GM11168 (cell line): ENCODE data around the gene CDH12.

ENCODE experiments used
- in situ Hi-C: fragments of 300-500 bp; cut with MboI; formaldehyde crosslinking; loops from one replicate; pipeline ENCODE4 v1.12.0; 2022; ENCODE audit warnings: low sequenced_read_pairs; ENCODE audit not compliant: unreplicated experiment

Gene CDH12

GRCh38 chr5:21882074-21882745 is 970.9 kb downstream of the CDH12 start:
- in situ Hi-C loops: no loop called here

GRCh38 chr5:21880164-21880563 is 973.0 kb downstream of the CDH12 start:
- in situ Hi-C loops: no loop called here

DNA sequence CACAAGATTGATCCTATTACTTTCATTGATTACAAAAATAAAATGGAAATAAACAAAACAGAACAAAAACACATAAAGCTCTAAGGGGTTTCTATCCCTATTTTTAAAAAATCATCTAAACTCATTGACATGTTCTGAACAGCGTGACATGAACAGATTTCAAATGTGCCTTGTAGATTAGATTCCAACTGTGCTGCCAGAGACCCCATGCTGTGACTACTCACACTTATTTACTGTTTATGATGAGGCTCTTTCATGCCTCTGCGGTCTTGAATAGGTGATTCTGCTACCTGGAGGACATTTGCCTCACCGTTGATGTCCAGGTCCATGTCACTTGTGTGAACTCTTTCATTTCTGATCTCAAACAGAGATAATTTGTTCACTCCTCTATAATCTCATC is 990.2 kb downstream of the CDH12 start:
- in situ Hi-C loops: no loop called here

DNA sequence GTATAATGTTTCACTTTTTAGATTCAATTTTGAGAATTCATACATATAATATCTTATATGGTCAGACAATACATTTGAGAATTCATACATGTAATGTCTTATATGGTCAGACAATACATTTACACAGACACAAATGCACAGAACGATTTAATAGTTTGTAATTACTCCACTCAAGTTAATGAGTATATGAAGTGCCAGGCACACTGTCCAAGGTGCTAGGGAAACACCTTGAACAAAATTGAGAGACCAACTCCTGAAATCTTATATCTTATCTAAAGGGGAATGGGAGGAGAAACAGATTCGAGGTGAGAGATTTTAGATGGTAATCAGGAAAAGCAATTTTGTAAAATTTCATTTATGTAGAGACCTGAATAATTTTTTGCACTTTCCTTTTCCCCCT is 994.7 kb downstream of the CDH12 start:
- in situ Hi-C loops: no loop called here

DNA sequence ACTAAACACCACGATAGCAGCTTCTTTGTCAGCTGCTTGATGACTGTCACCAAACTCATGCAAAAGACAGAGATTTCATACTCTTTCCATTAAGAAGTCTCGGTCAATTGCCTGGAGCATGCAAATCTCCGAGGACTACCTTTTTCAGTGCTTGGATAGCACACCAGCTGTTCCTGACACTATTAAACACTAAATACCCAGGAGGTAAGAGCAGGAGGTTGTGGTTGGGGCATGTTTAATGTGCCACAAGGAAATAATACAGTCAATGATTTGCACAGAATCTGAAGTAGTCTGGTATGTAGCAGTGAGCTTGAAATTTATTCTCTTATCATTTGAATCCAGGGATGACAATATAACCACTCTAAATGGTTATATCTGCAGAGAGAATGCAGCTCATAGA is 996.2 kb downstream of the CDH12 start:
- in situ Hi-C loops: no loop called here

GRCh38 chr5:21847300-21847699 is 1005.8 kb downstream of the CDH12 start:
- in situ Hi-C loops: no loop called here

- in situ Hi-C loops: no loop called here
These were observed 1008.2 kb downstream of the CDH12 start for GRCh38 chr5:21844960-21845359.

DNA sequence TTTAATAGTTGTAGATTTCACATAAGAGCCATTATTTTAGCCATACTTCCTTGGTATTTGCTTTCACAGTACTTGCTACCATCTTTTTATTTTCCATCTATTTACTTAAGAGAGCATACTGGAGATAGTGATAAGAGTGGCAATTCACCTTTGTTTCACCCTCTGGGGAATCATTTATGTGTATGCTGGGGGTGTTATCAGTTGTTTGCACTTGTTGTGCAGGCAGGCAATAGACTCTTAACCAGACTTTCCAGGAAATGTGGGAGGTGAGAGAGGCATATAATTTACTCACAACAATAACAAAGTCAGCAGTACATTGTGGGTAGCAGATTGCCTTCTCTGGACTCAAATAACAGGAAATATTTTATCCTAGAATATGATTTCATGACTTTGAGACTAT is 1018.3 kb downstream of the CDH12 start:
- in situ Hi-C loops: no loop called here

GRCh38 chr5:21831145-21831787 is 1021.9 kb downstream of the CDH12 start:
- in situ Hi-C loops: no loop called here

DNA sequence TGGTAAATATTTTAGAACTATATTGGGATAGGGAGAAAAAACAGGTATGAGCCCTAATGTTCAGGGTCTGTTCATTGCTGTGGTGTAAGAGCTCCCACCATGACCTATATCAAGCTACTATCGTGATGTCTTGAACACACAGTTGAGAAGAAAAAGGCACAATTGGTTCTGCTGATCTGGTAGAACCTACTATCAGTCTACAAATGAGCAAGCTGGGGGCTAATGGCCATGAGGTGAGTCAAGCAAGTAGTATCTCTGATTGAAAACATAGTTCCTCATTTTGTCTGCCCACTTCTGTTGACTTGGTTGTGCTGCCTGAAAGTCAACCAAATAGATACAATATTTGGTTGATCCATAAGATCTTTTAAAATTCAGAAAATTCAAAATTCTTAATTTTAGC is 1026.3 kb downstream of the CDH12 start:
- in situ Hi-C loops: no loop called here

- in situ Hi-C loops: no loop called here
These were observed 1029.6 kb downstream of the CDH12 start for GRCh38 chr5:21823588-21823987.

DNA sequence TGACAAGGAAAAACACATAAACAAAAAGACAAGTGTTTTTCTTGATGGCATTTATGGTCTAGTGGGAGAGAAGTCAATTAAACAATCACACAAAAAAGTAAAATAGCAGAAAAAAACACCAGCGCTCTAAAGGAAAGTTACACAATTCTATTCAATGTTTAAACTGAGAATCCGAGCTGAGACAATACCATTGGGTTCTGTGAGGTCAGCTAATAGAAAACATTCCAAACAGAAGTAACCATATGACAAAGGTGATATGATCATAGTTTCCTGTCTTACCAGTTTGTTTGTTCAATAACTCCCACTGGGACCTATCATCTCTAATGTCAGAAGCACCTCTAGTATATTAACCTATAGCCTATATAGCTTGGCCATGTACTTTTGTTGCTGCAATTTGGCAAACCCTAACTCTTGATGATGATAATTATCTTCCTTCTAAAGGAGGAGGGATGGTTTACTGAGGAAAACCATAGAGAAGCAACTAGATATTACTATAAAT is 1030.0 kb downstream of the CDH12 start:
- in situ Hi-C loops: no loop called here

- in situ Hi-C loops: no loop called here
These were observed 1032.6 kb downstream of the CDH12 start for GRCh38 chr5:21820527-21820926.

- in situ Hi-C loops: no loop called here
These were observed 1034.8 kb downstream of the CDH12 start for GRCh38 chr5:21818370-21818720.

- in situ Hi-C loops: no loop called here
These were observed 1035.3 kb downstream of the CDH12 start for GRCh38 chr5:21817668-21818369.

DNA sequence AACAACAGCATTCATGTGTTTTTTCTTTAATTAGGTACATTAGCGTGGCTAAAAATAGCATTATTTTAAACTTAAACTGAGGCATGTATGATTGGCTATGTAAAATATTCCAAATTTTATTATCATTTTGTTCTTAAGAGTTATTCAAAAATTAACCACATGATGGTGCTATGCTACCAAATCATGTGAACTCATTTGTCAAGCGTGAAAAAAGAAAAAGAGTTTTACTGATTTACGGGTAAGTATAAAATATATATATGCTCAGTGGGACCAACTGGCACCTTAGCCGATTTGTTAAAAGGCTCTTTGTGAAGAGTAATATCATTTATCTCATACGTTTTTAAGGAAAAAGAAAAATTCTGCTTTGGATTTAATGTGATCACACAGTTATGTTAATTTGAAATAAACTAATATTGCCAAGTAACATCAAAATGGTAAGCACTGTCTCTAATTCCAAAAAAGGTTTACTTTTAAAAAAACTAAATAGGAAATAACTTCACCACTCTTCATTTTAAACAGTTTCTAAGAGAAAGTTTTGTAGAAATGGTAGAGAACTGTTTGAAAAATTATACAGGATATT is 1042.3 kb downstream of the CDH12 start:
- in situ Hi-C loops: no loop called here

DNA sequence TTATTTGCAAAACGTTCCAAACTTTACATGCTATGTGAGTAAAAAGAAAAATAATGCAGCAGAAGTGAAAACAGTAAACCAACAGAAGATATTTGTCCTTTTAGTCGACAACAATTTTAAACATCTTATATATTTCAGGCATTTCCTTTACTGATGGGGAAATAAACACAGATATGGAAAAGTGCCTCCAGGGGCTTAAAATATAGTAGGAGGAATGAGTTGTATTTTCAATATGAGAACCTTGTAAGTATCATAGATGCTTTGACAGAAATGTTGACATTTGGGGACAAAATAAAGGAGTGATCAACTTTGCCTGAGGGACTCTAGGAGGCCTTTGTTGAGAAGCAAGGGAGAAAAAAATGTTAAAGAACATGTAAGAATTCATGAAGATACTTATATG is 1043.5 kb downstream of the CDH12 start:
- in situ Hi-C loops: no loop called here

DNA sequence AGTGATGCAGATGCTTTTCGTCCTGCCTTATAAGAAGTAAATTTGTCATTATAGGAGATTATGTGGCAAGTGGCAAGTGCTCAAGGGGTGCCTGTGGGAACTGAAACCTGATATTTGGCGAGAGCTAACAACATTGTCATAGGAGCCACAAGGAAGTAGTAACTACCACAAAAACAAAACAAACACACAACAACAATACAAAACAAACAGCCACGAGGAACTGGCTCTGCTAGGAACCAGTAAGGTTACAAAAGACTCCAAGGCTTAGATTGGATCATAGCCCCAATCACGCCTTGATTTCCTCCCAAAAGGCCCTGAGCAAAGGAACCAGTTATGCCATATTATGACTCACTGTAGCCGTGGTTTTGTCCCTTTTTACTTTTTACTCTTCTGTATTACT is 1045.2 kb downstream of the CDH12 start:
- in situ Hi-C loops: no loop called here

DNA sequence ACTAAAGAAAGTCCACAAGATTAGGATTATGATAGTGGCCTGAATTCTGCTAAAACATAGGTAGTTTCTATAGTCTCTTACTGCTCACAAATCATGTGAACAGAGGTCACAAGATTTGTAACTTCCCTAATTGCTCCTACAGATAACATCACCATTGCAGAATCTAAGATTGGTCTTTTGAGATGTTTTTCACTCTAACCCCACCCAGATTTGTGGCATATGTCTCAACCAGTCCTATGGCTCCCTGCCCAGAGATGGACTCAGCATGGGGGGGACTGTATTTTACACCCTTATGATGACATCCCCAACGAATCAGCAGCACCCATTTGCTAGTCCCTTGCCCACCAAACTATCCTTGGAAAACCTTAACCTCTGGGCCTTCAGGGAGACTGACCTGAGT is 1046.2 kb downstream of the CDH12 start:
- in situ Hi-C loops: no loop called here

GRCh38 chr5:21806271-21806670 is 1046.9 kb downstream of the CDH12 start:
- in situ Hi-C loops: no loop called here

- in situ Hi-C loops: no loop called here
These were observed 1050.2 kb downstream of the CDH12 start for GRCh38 chr5:21802869-21803490.
